Neural cell (in vitro differentiated cells): ENCODE measurements around the gene CYP4F3. TPM values are rescaled to one million over a fixed set of nuclear protein-coding genes. Genes with fewer than 3 reads are reported as not detected.

ENCODE experiments used
- H2AFZ ChIP-seq: fragments of 200-600, 300-800 bp; sonication (generic), shearing (Covaris generic); 2 replicates; pipeline ENCODE4 v1.6.0; 2014; ENCODE audit warnings: low read depth, mild to moderate bottlenecking, antibody characterized with exemption, low read length, moderate library complexity
- H3F3A ChIP-seq: fragments of 200-600 bp; shearing (Covaris generic); 2 replicates; pipeline ENCODE4 v1.6.1; 2016; ENCODE audit warnings: mild to moderate bottlenecking, moderate library complexity, mixed read lengths, antibody characterized with exemption, low read length; ENCODE audit not compliant: insufficient read depth, poor library complexity, severe bottlenecking
- H3K27ac ChIP-seq: fragments of 200-600, 300-800 bp; sonication (generic), shearing (Covaris generic); 2 replicates; pipeline ENCODE4 v1.5.1; 2014; ENCODE audit warnings: mild to moderate bottlenecking, low read length, moderate library complexity
- H3K27me3 ChIP-seq: fragments of 300-800, 200-600 bp; sonication (generic), shearing (Covaris generic); 2 replicates; pipeline ENCODE4 v1.6.0; 2014; ENCODE audit warnings: mild to moderate bottlenecking, low read depth, low read length, moderate library complexity; ENCODE audit not compliant: insufficient read depth
- H3K36me3 ChIP-seq: fragments of 300-800, 200-600 bp; sonication (generic), shearing (Covaris generic); 2 replicates; pipeline ENCODE4 v1.5.1; 2014; ENCODE audit warnings: mild to moderate bottlenecking, antibody characterized with exemption, low read length, moderate library complexity; ENCODE audit not compliant: insufficient read depth
- H3K4me2 ChIP-seq: fragments of 300-800, 200-600 bp; sonication (generic), shearing (Covaris generic); 2 replicates; pipeline ENCODE4 v1.6.0; 2014; ENCODE audit warnings: mild to moderate bottlenecking, low read length
- H3K4me3 ChIP-seq: fragments of 300-800, 200-600 bp; sonication (generic), shearing (Covaris generic); 2 replicates; pipeline ENCODE4 v1.5.1; 2014; ENCODE audit warnings: mild to moderate bottlenecking, low read length, moderate library complexity
- H3K79me2 ChIP-seq: fragments of 200-600 bp; shearing (Covaris generic); replicated peaks from 2 replicates; pipeline ENCODE4 v1.6.0; 2014; ENCODE audit warnings: mild to moderate bottlenecking, low read length, moderate library complexity; ENCODE audit not compliant: insufficient read depth
- H3K9ac ChIP-seq: fragments of 300-800, 200-600 bp; sonication (generic), shearing (Covaris generic); 2 replicates; pipeline ENCODE4 v1.6.1; 2016; ENCODE audit warnings: mild to moderate bottlenecking, low read length, mixed read lengths
- H3K9me2 ChIP-seq: fragments of 200-600 bp; shearing (Covaris generic); 2 replicates; pipeline ENCODE4 v1.6.1; 2016; ENCODE audit warnings: mild to moderate bottlenecking, low read length, mixed read lengths; ENCODE audit not compliant: insufficient read depth
- H3K9me3 ChIP-seq: fragments of 200-600, 300-800 bp; sonication (generic), shearing (Covaris generic); 2 replicates; pipeline ENCODE4 v1.6.1; 2016; ENCODE audit warnings: mild to moderate bottlenecking, mixed run types, low read length, moderate library complexity, mixed read lengths
- H4K20me1 ChIP-seq: fragments of 200-600 bp; shearing (Covaris generic); 2 replicates; pipeline ENCODE4 v1.6.1; 2016; ENCODE audit warnings: mild to moderate bottlenecking, mixed run types; ENCODE audit not compliant: insufficient read depth
- CTCF ChIP-seq: fragments of 450-650 bp; IDR thresholded peaks from 2 replicates; pipeline ENCODE4 v1.5.1; 2014; ENCODE audit warnings: antibody characterized with exemption, mild to moderate bottlenecking, moderate library complexity; ENCODE audit not compliant: poor library complexity, severe bottlenecking
- EP300 ChIP-seq: fragments of 450-650 bp; conservative IDR thresholded peaks from 2 replicates; pipeline ENCODE4 v1.6.1; 2014; ENCODE audit warnings: antibody characterized with exemption, mild to moderate bottlenecking, moderate library complexity; ENCODE audit not compliant: poor library complexity, severe bottlenecking
- EZH2 ChIP-seq: fragments of 200-600, 300-800 bp; shearing (Covaris generic), sonication (generic); IDR thresholded peaks from 2 replicates; pipeline ENCODE4 v1.6.1; 2014; ENCODE audit warnings: antibody characterized with exemption, low read length, borderline replicate concordance, mild to moderate bottlenecking; ENCODE audit not compliant: insufficient read depth, poor library complexity, severe bottlenecking
- MXI1 ChIP-seq: fragments of 450-650 bp; conservative IDR thresholded peaks from 2 replicates; pipeline ENCODE4 v1.6.1; 2014; ENCODE audit warnings: antibody characterized with exemption, mild to moderate bottlenecking; ENCODE audit not compliant: poor library complexity, severe bottlenecking
- POLR2AphosphoS5 ChIP-seq: IDR thresholded peaks from 2 replicates; pipeline ENCODE4 v1.6.1; 2012
- RAD21 ChIP-seq: fragments of 450-650 bp; conservative IDR thresholded peaks from 2 replicates; pipeline ENCODE4 v1.6.1; 2014; ENCODE audit warnings: antibody characterized with exemption, mild to moderate bottlenecking, moderate library complexity
- REST ChIP-seq: IDR thresholded peaks from 2 replicates; pipeline ENCODE4 v1.6.1; 2012; ENCODE audit warnings: borderline replicate concordance
- SMC3 ChIP-seq: fragments of 450-650 bp; conservative IDR thresholded peaks from 2 replicates; pipeline ENCODE4 v1.6.1; 2014; ENCODE audit warnings: antibody characterized with exemption, mild to moderate bottlenecking, moderate library complexity; ENCODE audit not compliant: poor library complexity
- TAF1 ChIP-seq: IDR thresholded peaks from 2 replicates; pipeline ENCODE4 v1.6.1; 2012; ENCODE audit warnings: low read depth
- polyA plus RNA-seq: library from polyadenylated mRNA; depleted of rRNA; stranded (reverse); fragments of >200 nt; gene quantifications from 2 replicates; pipeline ENCODE4 v1.2.3, GENCODE V29; 2014

CYP4F3 gene
- polyA plus RNA-seq, 1 donor from 2014 or later = not detected

- peaks cover 11% of the 10 kb centered on the region for H3K9me3 ChIP-seq
- no peak overlapping the region for H3K4me2 ChIP-seq
- H3K36me3 ChIP-seq = no peaks in the 10 kb centered on the region
- H3F3A ChIP-seq = no peaks in the 10 kb centered on the region
- H2AFZ ChIP-seq = no peak overlapping the region
- no peak for TF ChIP-seq RAD21
- TF ChIP-seq REST = no peak
- TF ChIP-seq EZH2 = no peak
- no peak for TF ChIP-seq EP300
- no peak for TF ChIP-seq CTCF
- TF ChIP-seq POLR2AphosphoS5 = no peak
- no peak for TF ChIP-seq MXI1
- no peak for TF ChIP-seq TAF1
- TF ChIP-seq SMC3 = no peak
- H3K27me3 ChIP-seq = no peaks in the 10 kb centered on the region
- H3K27ac ChIP-seq = no peak overlapping the region
- H3K79me2 ChIP-seq = no peaks in the 10 kb centered on the region
- no peak overlapping the region for H3K4me3 ChIP-seq
- H4K20me1 ChIP-seq = no peaks in the 10 kb centered on the region
- no peak overlapping the region for H3K9ac ChIP-seq
- no peaks in the 10 kb centered on the region for H3K9me2 ChIP-seq
These were observed 40.0 kb downstream of the CYP4F3 start for GRCh38 chr19:15680478-15681322.

GRCh38 chr19:15683411-15683810, 42.7 kb downstream of the CYP4F3 start:
- Histone ChIP-seq H3K4me2 (no peak overlapping the region), H3K4me3 (no peak overlapping the region), H2AFZ (no peak overlapping the region), H3K79me2 (no peaks in the 10 kb centered on the region), H3K9me3 (peaks cover 9% of the 10 kb centered on the region), H3K9me2 (no peaks in the 10 kb centered on the region), H3K36me3 (no peaks in the 10 kb centered on the region), H3K27ac (no peak overlapping the region), H3K27me3 (no peaks in the 10 kb centered on the region), H4K20me1 (no peaks in the 10 kb centered on the region), H3K9ac (no peak overlapping the region), H3F3A (no peaks in the 10 kb centered on the region)
- TF ChIP-seq EP300 (no peak), MXI1 (no peak), REST (no peak), TAF1 (no peak), SMC3 (no peak), EZH2 (no peak), CTCF (no peak), RAD21 (no peak), POLR2AphosphoS5 (no peak)
